NCI-H1930 (cell line): ENCODE results near the gene CDO1.

ENCODE experiments used
- DNase-seq, 2 experiments: peaks; one replicate each; lab custom pipeline; 2025; lab: John Stamatoyannopoulos, UW

The CDO1 gene

GRCh38 chr5:115816226-115817081 lies at the start of gene CDO1:
Gene CDO1 (minus strand): TSS chr5:115816659. CDS start chr5:115816397, 262 bp downstream.
- no peak for DNase-seq

- no peak for DNase-seq
Observed at GRCh38 chr5:115859378-115859777, 42.9 kb upstream of the CDO1 start.

GRCh38 chr5:115858396-115858795 lies 41.9 kb upstream of the CDO1 start:
- no peak for DNase-seq

- no peak for DNase-seq
Observed at GRCh38 chr5:115857626-115858349, 41.3 kb upstream of the CDO1 start.

GRCh38 chr5:115857057-115857479 lies 40.6 kb upstream of the CDO1 start:
- no peak for DNase-seq

DNA sequence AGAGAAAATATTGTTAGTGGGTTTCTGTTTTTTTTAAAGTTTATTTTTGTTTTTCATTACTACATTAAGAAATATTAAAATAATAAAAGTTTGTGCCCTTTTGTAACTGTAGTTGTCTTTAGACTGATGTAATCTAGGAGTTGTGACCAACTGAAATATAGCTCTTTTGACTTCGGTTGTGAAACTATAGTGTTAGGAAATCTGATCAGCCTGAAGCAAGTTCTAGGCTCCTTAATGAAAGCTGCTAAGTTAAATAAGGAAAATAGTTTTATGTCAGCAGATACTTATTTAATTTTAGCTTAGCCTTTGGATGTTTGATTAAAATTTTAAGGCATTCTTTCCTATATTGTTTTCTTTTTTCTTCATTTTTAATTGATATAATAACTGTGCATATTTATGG lies 39.5 kb upstream of the CDO1 start:
- no peak for DNase-seq

- DNase-seq: no peak
Observed at GRCh38 chr5:115854139-115854538, 37.7 kb upstream of the CDO1 start.

GRCh38 chr5:115850744-115851416 lies 34.4 kb upstream of the CDO1 start:
- DNase-seq: no peak

DNA sequence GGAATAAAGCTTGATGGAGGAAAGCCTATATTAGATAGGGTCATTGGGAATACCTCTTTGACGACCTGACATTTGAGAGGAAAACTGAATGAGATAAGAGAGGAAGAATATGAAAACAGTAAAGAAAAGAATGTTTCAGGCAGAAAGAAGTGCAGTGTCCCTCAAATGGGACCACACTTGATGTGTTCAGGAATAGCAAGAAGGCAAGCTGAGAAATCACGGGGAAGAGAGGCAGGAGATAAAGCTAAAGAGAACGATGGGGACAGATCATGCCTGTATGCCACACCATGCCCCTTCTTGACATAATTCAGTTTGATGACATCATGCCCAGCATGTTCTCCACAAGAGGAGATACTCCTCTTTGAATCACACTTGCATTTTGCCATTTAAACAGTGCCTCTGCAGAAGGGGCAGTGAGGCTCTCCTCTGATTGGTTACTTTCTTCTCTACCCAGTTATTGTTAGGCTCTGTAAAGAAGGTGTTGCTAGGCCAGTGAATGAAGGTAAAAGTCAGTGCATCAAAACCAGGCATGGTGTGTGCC lies 32.9 kb upstream of the CDO1 start:
- DNase-seq: no peak

GRCh38 chr5:115847290-115847689 lies 30.8 kb upstream of the CDO1 start:
- DNase-seq: no peak

DNA sequence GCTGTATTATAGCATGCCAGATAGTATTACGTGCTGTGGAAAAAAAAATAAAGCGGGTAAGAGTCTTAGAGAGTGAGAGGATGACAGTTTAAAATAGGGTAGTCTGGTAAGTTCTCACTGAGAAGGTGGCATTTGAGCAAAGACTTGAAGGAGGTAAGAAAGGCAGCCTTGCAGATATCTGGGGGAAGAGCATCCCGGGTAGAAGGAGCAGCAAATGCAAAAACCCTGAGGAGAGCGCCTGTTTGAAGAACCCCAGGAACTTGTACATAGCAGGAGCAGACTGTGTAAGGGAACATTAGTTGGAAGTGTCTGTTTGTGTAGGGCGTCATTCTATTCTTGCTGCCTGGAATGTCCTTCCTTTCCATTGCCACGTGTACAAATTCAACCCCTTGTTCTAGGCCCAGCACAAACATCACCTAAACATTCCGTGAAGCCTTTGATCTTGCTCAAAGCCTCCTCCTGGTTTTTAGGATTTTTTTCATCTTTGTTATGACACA lies 27.9 kb upstream of the CDO1 start:
- no peak for DNase-seq

DNA sequence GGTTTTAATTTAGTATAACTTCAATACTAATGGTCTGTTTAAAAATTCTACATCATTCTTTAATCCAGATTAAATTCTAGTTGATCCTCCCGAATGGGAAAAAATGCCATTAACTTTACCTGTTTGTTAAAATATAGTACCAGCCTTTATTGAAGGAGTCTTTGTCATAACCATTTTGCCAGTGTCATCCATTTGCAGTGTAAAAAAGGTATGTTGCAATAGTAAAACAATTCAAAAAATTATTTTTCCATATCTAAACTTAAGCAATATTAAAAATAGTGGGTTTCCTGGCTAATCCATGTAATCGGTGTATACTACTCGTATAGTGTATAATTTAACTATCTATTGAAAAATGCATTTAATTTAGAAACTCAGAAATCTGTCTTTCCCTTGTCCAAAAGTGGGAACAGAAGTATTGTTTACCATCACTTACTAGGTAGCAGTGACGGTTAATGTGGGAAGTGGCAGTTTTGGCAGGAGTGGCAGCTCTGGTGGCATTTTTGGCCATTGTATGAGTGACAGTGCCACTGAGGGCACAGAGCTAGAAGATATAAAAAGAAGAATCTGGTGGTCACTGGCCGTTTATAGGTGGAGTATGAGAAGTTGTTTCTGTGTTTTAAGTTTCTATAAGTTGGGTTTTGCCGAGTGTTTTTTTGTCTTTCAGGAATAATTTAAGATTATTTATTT lies 27.1 kb upstream of the CDO1 start:
- no peak for DNase-seq

DNA sequence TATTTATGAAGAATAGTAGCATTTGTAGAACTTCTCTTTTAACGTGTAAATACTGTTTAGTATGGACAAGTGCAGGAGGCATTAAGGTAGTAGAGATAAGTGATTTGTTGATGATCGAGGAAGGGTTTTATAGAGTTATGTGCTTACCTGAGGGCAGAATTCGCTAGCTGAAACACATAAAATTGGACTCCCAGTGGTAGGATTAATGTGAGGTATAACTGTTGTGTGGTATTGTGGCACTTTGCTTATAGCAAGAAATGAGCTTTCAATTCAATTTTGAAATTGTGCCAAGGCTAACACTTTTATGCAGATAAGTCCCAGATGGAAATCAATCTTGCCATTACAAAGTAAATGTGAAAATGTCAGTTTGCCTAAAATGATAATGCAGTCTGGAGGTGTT lies 26.5 kb upstream of the CDO1 start:
- no peak for DNase-seq

GRCh38 chr5:115842089-115842935 lies 25.9 kb upstream of the CDO1 start:
- peak; percentile 19 to 62 for DNase-seq

- peak; percentile 71 to 77 for DNase-seq
Observed at GRCh38 chr5:115841382-115842088, 25.1 kb upstream of the CDO1 start, which contains the start of the genes AP3S1 and ATG12. Gene AP3S1 (plus strand): TSS chr5:115841935. CDS start chr5:115842038, 103 bp downstream. Gene ATG12 (minus strand): TSS chr5:115841565. CDS start chr5:115841552, 13 bp downstream.

- DNase-seq: no peak
Observed at GRCh38 chr5:115840873-115841272, 24.4 kb upstream of the CDO1 start.

DNA sequence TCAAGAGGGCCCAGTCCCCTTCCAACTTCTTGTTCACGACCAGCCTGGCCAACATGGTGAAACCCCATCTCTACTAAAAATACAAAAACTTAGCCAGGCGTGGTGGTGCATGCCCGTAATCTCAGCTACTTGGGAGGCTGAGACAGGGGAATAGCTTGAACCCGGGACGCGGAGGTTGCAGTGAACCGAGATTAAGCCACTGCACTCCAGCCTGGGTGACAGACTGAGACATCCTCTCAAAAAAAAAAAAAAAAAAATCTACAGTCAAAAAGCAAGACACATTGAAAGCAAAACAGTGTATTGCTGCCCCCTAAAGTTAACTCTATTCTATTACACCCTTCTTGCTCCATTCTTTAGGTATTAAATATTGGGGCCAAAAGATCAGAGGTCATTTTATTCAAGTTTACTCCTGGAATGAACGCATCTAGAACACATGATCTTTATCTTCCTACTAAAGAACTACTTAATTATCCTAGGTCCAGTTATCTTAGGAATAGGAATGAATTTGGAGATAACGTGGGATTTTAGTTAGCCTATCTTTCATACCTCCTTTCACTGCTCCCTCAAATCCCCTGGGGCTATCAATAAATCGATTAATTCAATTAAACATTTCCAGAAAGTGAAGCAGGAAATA lies 22.5 kb upstream of the CDO1 start:
- DNase-seq: no peak

- DNase-seq: no peak
Observed at GRCh38 chr5:115835481-115835880, 19.0 kb upstream of the CDO1 start.

DNA sequence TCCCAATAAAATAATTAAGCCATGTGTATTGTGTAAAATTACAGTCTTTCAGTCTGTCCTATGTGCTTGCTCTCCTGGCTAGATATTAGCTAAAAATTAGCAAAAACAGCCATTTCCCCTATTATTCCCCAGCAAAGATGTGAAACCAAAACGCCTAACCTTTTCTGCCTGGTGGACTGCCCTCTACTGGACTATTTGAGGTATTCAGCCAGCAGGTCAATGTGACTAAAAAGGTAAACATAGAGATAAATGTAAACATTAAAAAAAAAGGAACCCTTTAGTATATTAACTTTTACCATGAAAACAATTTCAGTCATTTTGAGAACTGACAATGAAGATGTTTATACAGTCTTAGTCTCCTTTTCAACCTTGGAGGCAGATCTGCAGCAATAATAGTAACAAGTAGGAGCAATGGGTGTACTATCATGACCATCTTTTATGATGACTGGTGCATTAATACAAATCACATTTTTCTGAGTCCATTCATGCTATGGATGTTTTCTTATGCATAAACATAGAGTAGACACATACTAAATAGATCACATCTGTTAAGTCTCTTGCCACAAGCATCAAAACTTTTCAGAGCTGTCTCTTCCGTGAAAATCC lies 14.8 kb upstream of the CDO1 start:
- no peak for DNase-seq
